Activated CD4-positive, CD25-positive, alpha-beta regulatory T cell (primary cell): ENCODE measurements around the gene NCAM1.

ENCODE experiments used
- DNase-seq, 4 experiments: peaks; one replicate each; lab custom pipeline; 2025; lab: John Stamatoyannopoulos, UW

Gene NCAM1

GRCh38 chr11:113201054-113201818 lies 240.0 kb downstream of the NCAM1 start:
- DNase-seq = no peak

GRCh38 chr11:113202431-113202830 lies 241.2 kb downstream of the NCAM1 start:
- DNase-seq = no peak

GRCh38 chr11:113203141-113203753 lies 242.0 kb downstream of the NCAM1 start:
- DNase-seq = no peak

GRCh38 chr11:113204280-113204679 lies 243.1 kb downstream of the NCAM1 start:
- no peak for DNase-seq

GRCh38 chr11:113213549-113213948 lies 252.3 kb downstream of the NCAM1 start:
- no peak for DNase-seq

GRCh38 chr11:113222241-113222640 lies 261.0 kb downstream of the NCAM1 start:
- DNase-seq = no peak

- no peak for DNase-seq
These were observed 273.7 kb downstream of the NCAM1 start for GRCh38 chr11:113234888-113235287.

- DNase-seq = no peak
These were observed 276.0 kb downstream of the NCAM1 start for GRCh38 chr11:113237261-113237660.

GRCh38 chr11:113238721-113239120 lies 277.5 kb downstream of the NCAM1 start:
- DNase-seq = no peak

GRCh38 chr11:113240389-113240788 lies 279.2 kb downstream of the NCAM1 start:
- DNase-seq = no peak

- no peak for DNase-seq
These were observed 279.8 kb downstream of the NCAM1 start for GRCh38 chr11:113240790-113241635.

- DNase-seq = no peak
These were observed 280.4 kb downstream of the NCAM1 start for GRCh38 chr11:113241636-113242054.

GRCh38 chr11:113242060-113242459 lies 280.8 kb downstream of the NCAM1 start:
- DNase-seq = no peak

- DNase-seq = no peak
These were observed 281.7 kb downstream of the NCAM1 start for GRCh38 chr11:113242767-113243397.

- DNase-seq = no peak
These were observed 282.5 kb downstream of the NCAM1 start for GRCh38 chr11:113243696-113244095.

- DNase-seq = no peak
These were observed 284.0 kb downstream of the NCAM1 start for GRCh38 chr11:113245216-113245615.

GRCh38 chr11:113247221-113247620 lies 286.0 kb downstream of the NCAM1 start:
- DNase-seq = no peak

GRCh38 chr11:113247966-113248365 lies 286.7 kb downstream of the NCAM1 start:
- no peak for DNase-seq

- no peak for DNase-seq
These were observed 287.7 kb downstream of the NCAM1 start for GRCh38 chr11:113248702-113249490.

- no peak for DNase-seq
These were observed 288.2 kb downstream of the NCAM1 start for GRCh38 chr11:113249491-113249763.

- no peak for DNase-seq
These were observed 288.6 kb downstream of the NCAM1 start for GRCh38 chr11:113249786-113250185.

- DNase-seq = no peak
These were observed 290.1 kb downstream of the NCAM1 start for GRCh38 chr11:113251281-113251680.
